ENCODE results near the gene CRIP1.

DNA sequence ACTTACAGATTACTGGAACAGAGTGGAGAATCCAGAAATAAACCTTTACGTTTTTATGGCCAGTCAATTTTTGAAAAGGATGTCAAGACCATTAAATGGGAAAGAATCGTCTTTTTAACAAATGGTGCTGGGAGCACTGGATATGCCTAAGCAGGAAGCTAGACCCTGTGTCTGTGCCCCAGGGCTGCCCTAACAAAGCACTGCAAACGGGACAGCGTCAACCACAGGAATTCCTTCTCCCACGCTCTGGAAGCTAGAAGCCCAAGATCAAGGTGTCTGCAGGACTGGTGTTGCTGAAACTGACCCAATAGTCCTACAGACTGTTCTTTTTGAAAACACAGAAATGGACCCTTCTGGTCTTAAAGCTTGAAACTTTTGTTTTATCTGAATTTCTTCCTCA, 30.4 kb downstream of the CRIP1 start:
- TF ChIP-seq, protein P1, sequence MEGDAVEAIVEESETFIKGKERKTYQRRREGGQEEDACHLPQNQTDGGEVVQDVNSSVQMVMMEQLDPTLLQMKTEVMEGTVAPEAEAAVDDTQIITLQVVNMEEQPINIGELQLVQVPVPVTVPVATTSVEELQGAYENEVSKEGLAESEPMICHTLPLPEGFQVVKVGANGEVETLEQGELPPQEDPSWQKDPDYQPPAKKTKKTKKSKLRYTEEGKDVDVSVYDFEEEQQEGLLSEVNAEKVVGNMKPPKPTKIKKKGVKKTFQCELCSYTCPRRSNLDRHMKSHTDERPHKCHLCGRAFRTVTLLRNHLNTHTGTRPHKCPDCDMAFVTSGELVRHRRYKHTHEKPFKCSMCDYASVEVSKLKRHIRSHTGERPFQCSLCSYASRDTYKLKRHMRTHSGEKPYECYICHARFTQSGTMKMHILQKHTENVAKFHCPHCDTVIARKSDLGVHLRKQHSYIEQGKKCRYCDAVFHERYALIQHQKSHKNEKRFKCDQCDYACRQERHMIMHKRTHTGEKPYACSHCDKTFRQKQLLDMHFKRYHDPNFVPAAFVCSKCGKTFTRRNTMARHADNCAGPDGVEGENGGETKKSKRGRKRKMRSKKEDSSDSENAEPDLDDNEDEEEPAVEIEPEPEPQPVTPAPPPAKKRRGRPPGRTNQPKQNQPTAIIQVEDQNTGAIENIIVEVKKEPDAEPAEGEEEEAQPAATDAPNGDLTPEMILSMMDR (IDR thresholded peaks at IDR 0.05) = no peak
- TF ChIP-seq POLR2A (IDR thresholded peaks at IDR 0.05) = no peak
